ENCODE results near the gene LINGO1.

DNA sequence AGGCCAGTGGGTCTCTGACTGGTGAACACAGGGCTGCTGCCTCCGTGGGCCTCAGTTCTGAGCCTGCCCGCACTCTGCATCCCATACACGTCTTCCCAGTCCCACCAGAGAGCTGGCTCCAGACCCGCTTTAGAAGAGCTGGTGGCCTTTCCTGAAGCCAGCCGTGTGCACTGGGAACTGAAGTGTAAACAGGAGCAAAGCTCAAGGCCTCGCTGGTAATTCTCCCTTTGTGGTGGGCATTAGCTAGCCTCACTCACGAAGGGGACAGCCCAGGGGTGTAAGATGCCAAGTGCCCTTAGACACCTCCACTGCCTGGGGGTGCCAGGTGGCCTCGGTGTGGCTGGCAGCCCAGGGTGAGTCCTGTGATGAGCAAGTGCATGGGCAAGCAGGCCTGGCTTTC is 12.9 kb upstream of the LINGO1 start:
- TF ChIP-seq, protein P1, sequence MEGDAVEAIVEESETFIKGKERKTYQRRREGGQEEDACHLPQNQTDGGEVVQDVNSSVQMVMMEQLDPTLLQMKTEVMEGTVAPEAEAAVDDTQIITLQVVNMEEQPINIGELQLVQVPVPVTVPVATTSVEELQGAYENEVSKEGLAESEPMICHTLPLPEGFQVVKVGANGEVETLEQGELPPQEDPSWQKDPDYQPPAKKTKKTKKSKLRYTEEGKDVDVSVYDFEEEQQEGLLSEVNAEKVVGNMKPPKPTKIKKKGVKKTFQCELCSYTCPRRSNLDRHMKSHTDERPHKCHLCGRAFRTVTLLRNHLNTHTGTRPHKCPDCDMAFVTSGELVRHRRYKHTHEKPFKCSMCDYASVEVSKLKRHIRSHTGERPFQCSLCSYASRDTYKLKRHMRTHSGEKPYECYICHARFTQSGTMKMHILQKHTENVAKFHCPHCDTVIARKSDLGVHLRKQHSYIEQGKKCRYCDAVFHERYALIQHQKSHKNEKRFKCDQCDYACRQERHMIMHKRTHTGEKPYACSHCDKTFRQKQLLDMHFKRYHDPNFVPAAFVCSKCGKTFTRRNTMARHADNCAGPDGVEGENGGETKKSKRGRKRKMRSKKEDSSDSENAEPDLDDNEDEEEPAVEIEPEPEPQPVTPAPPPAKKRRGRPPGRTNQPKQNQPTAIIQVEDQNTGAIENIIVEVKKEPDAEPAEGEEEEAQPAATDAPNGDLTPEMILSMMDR (IDR thresholded peaks at IDR 0.05) = no peak
- no peak for TF ChIP-seq POLR2A (IDR thresholded peaks at IDR 0.05)

Data from right lobe of liver (tissue), 4 donors.